Measurements from ENCODE around the gene TMPO.

Gene TMPO

GRCh38 chr12:98514982-98515286, 456 bp upstream of the TMPO start:
- Histone ChIP-seq H3K27me3 (replicated peaks; ENCODE audit: control insufficient read depth, insufficient read depth, low read length) (no peaks in the 10 kb centered on the region), H3K36me3 (ENCODE audit: control insufficient read depth, insufficient read depth, low read length, severe bottlenecking) (no peaks in the 10 kb centered on the region), H3K4me3 (ENCODE audit: low read length) (peak overlapping the region; percentile 100), H3K9me3 (ENCODE audit: control insufficient read depth, low read length) (no peaks in the 10 kb centered on the region), H3K4me1 (ENCODE audit: control insufficient read depth, insufficient read depth, low read length) (peaks cover 11% of the 10 kb centered on the region), H3K9ac (ENCODE audit: low read length) (peak overlapping the region; percentile 97)
- no peak for DNase-seq (ENCODE audit: low read depth)

GRCh38 chr12:98516111-98516873, 902 bp downstream of the TMPO start:
- no peaks in the 10 kb centered on the region for H3K27me3 ChIP-seq (replicated peaks; ENCODE audit: control insufficient read depth, insufficient read depth, low read length)
- no peaks in the 10 kb centered on the region for H3K36me3 ChIP-seq (ENCODE audit: control insufficient read depth, insufficient read depth, low read length, severe bottlenecking)
- DNase-seq (ENCODE audit: low read depth), result peak; percentile 95
- no peaks in the 10 kb centered on the region for H3K9me3 ChIP-seq (ENCODE audit: control insufficient read depth, low read length)
- H3K9ac ChIP-seq (ENCODE audit: low read length), result peak overlapping the region; percentile 97
- peaks cover 11% of the 10 kb centered on the region for H3K4me1 ChIP-seq (ENCODE audit: control insufficient read depth, insufficient read depth, low read length)
- peak overlapping the region; percentile 100 for H3K4me3 ChIP-seq (ENCODE audit: low read length)

- Histone ChIP-seq H3K4me3 (ENCODE audit: low read length) (no peak overlapping the region), H3K36me3 (ENCODE audit: control insufficient read depth, insufficient read depth, low read length, severe bottlenecking) (no peaks in the 10 kb centered on the region), H3K27me3 (replicated peaks; ENCODE audit: control insufficient read depth, insufficient read depth, low read length) (no peaks in the 10 kb centered on the region), H3K4me1 (ENCODE audit: control insufficient read depth, insufficient read depth, low read length) (peaks cover 8% of the 10 kb centered on the region), H3K9ac (ENCODE audit: low read length) (no peak overlapping the region), H3K9me3 (ENCODE audit: control insufficient read depth, low read length) (no peaks in the 10 kb centered on the region)
- DNase-seq (ENCODE audit: low read depth), result no peak
These were observed 4.0 kb downstream of the TMPO start for GRCh38 chr12:98519257-98519907.

- Histone ChIP-seq H3K4me3 (ENCODE audit: low read length) (no peak overlapping the region), H3K9ac (ENCODE audit: low read length) (no peak overlapping the region), H3K27me3 (replicated peaks; ENCODE audit: control insufficient read depth, insufficient read depth, low read length) (no peaks in the 10 kb centered on the region), H3K4me1 (ENCODE audit: control insufficient read depth, insufficient read depth, low read length) (peaks cover 12% of the 10 kb centered on the region), H3K36me3 (ENCODE audit: control insufficient read depth, insufficient read depth, low read length, severe bottlenecking) (no peaks in the 10 kb centered on the region), H3K9me3 (ENCODE audit: control insufficient read depth, low read length) (no peaks in the 10 kb centered on the region)
- no peak for DNase-seq (ENCODE audit: low read depth)
These were observed 14.7 kb downstream of the TMPO start for GRCh38 chr12:98530068-98530467.

DNA sequence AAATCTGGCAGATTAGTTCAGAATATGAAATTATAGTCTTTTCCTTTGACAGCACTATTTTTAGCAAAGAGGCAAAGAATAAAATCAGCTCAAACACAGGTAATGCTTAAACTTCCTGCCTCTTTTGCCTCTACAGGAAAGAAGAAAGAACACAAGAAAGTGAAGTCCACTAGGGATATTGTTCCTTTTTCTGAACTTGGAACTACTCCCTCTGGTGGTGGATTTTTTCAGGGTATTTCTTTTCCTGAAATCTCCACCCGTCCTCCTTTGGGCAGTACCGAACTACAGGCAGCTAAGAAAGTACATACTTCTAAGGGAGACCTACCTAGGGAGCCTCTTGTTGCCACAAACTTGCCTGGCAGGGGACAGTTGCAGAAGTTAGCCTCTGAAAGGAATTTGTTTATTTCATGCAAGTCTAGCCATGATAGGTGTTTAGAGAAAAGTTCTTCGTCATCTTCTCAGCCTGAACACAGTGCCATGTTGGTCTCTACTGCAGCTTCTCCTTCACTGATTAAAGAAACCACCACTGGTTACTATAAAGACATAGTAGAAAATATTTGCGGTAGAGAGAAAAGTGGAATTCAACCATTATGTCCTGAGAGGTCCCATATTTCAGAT, 17.4 kb downstream of the TMPO start:
- H3K4me3 ChIP-seq (ENCODE audit: low read length), result no peak overlapping the region
- no peaks in the 10 kb centered on the region for H3K9me3 ChIP-seq (ENCODE audit: control insufficient read depth, low read length)
- H3K4me1 ChIP-seq (ENCODE audit: control insufficient read depth, insufficient read depth, low read length), result peaks cover 12% of the 10 kb centered on the region
- no peaks in the 10 kb centered on the region for H3K36me3 ChIP-seq (ENCODE audit: control insufficient read depth, insufficient read depth, low read length, severe bottlenecking)
- H3K27me3 ChIP-seq (replicated peaks; ENCODE audit: control insufficient read depth, insufficient read depth, low read length), result no peaks in the 10 kb centered on the region
- DNase-seq (ENCODE audit: low read depth), result peak; percentile 58
- H3K9ac ChIP-seq (ENCODE audit: low read length), result no peak overlapping the region

DNA sequence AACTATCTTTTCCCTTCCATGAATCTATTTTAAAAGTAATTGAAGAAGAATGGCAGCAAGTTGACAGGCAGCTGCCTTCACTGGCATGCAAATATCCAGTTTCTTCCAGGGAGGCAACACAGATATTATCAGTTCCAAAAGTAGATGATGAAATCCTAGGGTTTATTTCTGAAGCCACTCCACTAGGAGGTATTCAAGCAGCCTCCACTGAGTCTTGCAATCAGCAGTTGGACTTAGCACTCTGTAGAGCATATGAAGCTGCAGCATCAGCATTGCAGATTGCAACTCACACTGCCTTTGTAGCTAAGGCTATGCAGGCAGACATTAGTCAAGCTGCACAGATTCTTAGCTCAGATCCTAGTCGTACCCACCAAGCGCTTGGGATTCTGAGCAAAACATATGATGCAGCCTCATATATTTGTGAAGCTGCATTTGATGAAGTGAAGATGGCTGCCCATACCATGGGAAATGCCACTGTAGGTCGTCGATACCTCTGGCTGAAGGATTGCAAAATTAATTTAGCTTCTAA, 18.4 kb downstream of the TMPO start:
- DNase-seq (ENCODE audit: low read depth), result peak; percentile 89
- Histone ChIP-seq H3K9me3 (ENCODE audit: control insufficient read depth, low read length) (no peaks in the 10 kb centered on the region), H3K4me1 (ENCODE audit: control insufficient read depth, insufficient read depth, low read length) (peaks cover 12% of the 10 kb centered on the region), H3K27me3 (replicated peaks; ENCODE audit: control insufficient read depth, insufficient read depth, low read length) (no peaks in the 10 kb centered on the region), H3K36me3 (ENCODE audit: control insufficient read depth, insufficient read depth, low read length, severe bottlenecking) (no peaks in the 10 kb centered on the region), H3K9ac (ENCODE audit: low read length) (peak overlapping the region; percentile 13), H3K4me3 (ENCODE audit: low read length) (peak overlapping the region; percentile 31)

DNA sequence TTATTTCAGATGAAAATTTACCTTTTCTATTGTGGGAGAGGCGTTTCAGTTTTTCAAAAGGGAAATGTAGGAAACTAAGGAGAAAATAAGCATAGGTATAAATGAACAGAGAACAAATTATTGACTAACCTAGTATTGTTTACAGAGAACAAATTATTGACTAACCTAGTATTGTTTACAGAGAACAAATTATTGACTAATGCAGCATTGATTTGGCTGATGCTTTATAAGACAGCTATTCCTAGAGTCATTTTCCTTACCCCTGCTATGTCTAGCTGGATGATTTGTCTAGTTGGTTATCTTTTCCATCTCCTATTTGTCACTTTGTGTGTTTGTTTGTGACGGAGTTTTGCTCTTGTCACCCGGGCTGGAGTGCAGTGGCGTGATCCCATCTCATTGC, 22.6 kb downstream of the TMPO start:
- Histone ChIP-seq H3K9ac (ENCODE audit: low read length) (no peak overlapping the region), H3K36me3 (ENCODE audit: control insufficient read depth, insufficient read depth, low read length, severe bottlenecking) (no peaks in the 10 kb centered on the region), H3K27me3 (replicated peaks; ENCODE audit: control insufficient read depth, insufficient read depth, low read length) (no peaks in the 10 kb centered on the region), H3K4me3 (ENCODE audit: low read length) (no peak overlapping the region), H3K9me3 (ENCODE audit: control insufficient read depth, low read length) (no peaks in the 10 kb centered on the region), H3K4me1 (ENCODE audit: control insufficient read depth, insufficient read depth, low read length) (peaks cover 12% of the 10 kb centered on the region)
- DNase-seq (ENCODE audit: low read depth), result no peak

DNA sequence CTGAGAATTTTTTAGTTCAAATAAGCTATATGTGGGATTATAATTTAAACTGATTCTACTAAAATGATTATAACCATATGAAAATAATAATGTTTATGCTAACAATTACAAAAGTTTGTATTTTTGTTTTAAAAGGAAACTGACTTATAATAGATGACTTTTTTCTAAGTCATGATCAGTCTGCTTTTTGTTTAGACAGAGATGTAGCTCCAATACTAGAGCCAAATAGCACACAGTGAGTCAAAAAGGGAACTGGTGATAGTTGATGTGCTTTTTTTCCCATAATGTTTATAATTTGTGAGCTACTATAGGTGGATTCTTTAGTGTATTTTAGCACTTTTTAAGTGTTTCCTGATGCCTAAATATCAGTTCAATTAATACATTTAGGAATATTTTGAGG, 28.3 kb downstream of the TMPO start:
- peaks cover 7% of the 10 kb centered on the region for H3K4me1 ChIP-seq (ENCODE audit: control insufficient read depth, insufficient read depth, low read length)
- H3K9ac ChIP-seq (ENCODE audit: low read length), result no peak overlapping the region
- H3K27me3 ChIP-seq (replicated peaks; ENCODE audit: control insufficient read depth, insufficient read depth, low read length), result no peaks in the 10 kb centered on the region
- H3K36me3 ChIP-seq (ENCODE audit: control insufficient read depth, insufficient read depth, low read length, severe bottlenecking), result no peaks in the 10 kb centered on the region
- H3K4me3 ChIP-seq (ENCODE audit: low read length), result no peak overlapping the region
- DNase-seq (ENCODE audit: low read depth), result no peak
- H3K9me3 ChIP-seq (ENCODE audit: control insufficient read depth, low read length), result no peaks in the 10 kb centered on the region

DNA sequence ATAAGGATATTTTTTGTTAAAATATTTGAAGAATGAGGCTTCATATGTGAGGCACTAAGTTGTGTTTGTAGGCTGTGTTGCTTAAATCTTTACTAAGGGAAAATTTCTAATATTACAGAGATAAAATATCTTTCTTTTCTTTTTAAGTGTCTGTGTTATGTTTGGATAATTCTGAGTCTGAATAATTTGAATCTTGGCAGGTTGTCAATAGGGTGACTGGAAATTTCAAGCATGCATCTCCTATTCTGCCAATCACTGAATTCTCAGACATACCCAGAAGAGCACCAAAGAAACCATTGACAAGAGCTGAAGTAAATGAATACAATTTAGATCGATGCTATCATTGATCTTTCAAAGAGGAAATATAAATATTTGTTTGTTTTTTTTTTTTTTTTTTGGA, 29.4 kb downstream of the TMPO start:
- Histone ChIP-seq H3K9ac (ENCODE audit: low read length) (no peak overlapping the region), H3K27me3 (replicated peaks; ENCODE audit: control insufficient read depth, insufficient read depth, low read length) (no peaks in the 10 kb centered on the region), H3K9me3 (ENCODE audit: control insufficient read depth, low read length) (no peaks in the 10 kb centered on the region), H3K4me3 (ENCODE audit: low read length) (no peak overlapping the region), H3K4me1 (ENCODE audit: control insufficient read depth, insufficient read depth, low read length) (peaks cover 7% of the 10 kb centered on the region), H3K36me3 (ENCODE audit: control insufficient read depth, insufficient read depth, low read length, severe bottlenecking) (no peaks in the 10 kb centered on the region)
- DNase-seq (ENCODE audit: low read depth), result peak; percentile 47

DNA sequence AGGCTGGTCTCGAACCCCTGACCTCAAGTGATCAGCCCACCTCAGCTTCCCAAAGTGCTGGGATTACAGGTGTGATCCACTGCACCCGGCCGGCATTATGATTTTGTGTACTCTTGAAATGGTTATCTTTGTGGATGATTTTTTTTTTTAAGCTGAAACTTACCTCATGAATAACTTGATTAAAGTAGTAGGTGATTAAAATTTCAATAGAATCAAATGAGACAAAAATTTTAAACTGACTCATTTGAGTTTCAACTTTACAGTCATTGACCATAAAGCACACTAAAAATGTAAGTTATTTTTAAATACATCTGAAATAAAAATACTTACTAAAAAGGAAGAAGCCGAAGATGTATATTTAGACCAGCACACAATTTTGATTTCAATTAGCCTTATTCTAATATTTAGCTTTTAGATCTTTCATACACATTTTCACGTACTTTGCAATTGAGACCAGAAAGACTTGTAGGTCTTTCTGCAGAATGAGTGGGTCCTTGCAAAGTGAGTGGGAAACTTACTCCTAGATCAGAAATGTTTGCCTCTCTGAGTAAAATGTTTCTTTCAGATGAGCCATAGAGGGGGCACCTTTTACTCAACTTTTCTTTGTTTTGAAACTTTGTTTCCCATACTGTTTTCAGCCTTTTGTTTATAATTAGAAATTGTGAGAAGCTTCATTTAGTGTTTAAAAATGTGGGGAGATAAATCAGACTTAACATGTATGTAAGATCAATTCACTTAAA, 34.2 kb downstream of the TMPO start:
- Histone ChIP-seq H3K9ac (ENCODE audit: low read length) (no peak overlapping the region), H3K36me3 (ENCODE audit: control insufficient read depth, insufficient read depth, low read length, severe bottlenecking) (peaks cover 2% of the 10 kb centered on the region), H3K27me3 (replicated peaks; ENCODE audit: control insufficient read depth, insufficient read depth, low read length) (no peaks in the 10 kb centered on the region), H3K4me3 (ENCODE audit: low read length) (no peak overlapping the region), H3K9me3 (ENCODE audit: control insufficient read depth, low read length) (no peaks in the 10 kb centered on the region), H3K4me1 (ENCODE audit: control insufficient read depth, insufficient read depth, low read length) (peaks cover 6% of the 10 kb centered on the region)
- DNase-seq (ENCODE audit: low read depth), result no peak

GRCh38 chr12:98551787-98552186, 36.4 kb downstream of the TMPO start:
- Histone ChIP-seq H3K9ac (ENCODE audit: low read length) (no peak overlapping the region), H3K4me3 (ENCODE audit: low read length) (no peak overlapping the region), H3K9me3 (ENCODE audit: control insufficient read depth, low read length) (no peaks in the 10 kb centered on the region), H3K4me1 (ENCODE audit: control insufficient read depth, insufficient read depth, low read length) (no peaks in the 10 kb centered on the region), H3K36me3 (ENCODE audit: control insufficient read depth, insufficient read depth, low read length, severe bottlenecking) (peaks cover 2% of the 10 kb centered on the region), H3K27me3 (replicated peaks; ENCODE audit: control insufficient read depth, insufficient read depth, low read length) (no peaks in the 10 kb centered on the region)
- DNase-seq (ENCODE audit: low read depth), result no peak
